OCI-LY3 (cell line): ENCODE data around the gene CBLN4.

ENCODE experiments used
- EZH2phosphoT487 ChIP-seq: fragments of 200-600 bp; shearing (Covaris generic); IDR thresholded peaks from 2 replicates; pipeline ENCODE4 v1.6.1; 2018; ENCODE audit warnings: antibody characterized with exemption, mixed run types, low read depth
- TF ChIP-seq, protein P1 (sequence below): fragments of 200-600, 300-600 bp; sonication (generic); IDR thresholded peaks from 2 replicates; pipeline ENCODE4 v1.5.1; 2014; ENCODE audit warnings: antibody characterized with exemption, low read length, low read depth

DNA sequence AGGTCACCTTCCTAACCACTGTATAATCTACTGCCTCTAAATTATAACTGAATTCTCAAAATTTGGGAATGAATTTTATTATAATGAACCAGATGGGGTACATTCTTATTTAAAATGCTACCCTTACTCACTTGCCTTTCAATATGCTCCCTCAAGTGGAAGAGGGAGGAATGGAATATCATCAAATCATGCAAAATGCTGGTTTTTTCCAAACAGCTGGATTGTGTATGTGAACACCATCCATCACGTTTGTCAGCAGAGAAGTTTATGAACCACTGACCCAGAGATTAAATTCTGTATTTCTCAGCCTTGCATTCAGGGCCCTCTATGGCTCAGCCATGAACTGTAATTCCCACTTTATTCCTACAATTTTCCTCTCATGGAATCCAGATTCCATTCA, 40.5 kb downstream of the CBLN4 start:
- TF ChIP-seq, protein P1, sequence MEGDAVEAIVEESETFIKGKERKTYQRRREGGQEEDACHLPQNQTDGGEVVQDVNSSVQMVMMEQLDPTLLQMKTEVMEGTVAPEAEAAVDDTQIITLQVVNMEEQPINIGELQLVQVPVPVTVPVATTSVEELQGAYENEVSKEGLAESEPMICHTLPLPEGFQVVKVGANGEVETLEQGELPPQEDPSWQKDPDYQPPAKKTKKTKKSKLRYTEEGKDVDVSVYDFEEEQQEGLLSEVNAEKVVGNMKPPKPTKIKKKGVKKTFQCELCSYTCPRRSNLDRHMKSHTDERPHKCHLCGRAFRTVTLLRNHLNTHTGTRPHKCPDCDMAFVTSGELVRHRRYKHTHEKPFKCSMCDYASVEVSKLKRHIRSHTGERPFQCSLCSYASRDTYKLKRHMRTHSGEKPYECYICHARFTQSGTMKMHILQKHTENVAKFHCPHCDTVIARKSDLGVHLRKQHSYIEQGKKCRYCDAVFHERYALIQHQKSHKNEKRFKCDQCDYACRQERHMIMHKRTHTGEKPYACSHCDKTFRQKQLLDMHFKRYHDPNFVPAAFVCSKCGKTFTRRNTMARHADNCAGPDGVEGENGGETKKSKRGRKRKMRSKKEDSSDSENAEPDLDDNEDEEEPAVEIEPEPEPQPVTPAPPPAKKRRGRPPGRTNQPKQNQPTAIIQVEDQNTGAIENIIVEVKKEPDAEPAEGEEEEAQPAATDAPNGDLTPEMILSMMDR: peak; percentile 17; the same call in 1 of the 2 replicates
- no peak for TF ChIP-seq EZH2phosphoT487
